Hematopoietic multipotent progenitor cell treated with erythropoietin and hydrocortisone succinate and interleukin-3 and kit ligand, for 17 days (in vitro differentiated cells): ENCODE results near the gene MLLT3.

ENCODE experiments used
- DNase-seq: peaks from one replicate; pipeline ENCODE4 v3.0.0-alpha.2; 2015; ENCODE audit warnings: low spot score

MLLT3 gene

DNA sequence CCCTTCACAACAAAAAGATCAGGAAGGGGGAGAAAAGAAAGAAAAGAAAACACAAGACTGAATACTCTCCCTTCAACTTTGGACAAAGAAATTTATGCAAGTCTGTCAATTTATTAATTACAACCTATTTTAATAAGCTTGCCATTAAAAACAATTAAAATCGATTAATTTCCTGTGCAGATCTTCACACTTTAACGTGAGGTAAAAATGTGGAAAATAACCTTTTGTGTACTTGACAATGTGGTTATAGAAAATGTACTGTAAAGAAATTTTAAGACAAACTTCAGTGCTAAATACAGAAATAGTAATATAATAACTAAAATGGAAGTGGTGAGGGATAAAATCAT, 2.7 kb upstream of the MLLT3 start:
- DNase-seq = no peak

- DNase-seq = peak; percentile 67
Observed at GRCh38 chr9:20624201-20625002, 2.1 kb upstream of the MLLT3 start.

DNA sequence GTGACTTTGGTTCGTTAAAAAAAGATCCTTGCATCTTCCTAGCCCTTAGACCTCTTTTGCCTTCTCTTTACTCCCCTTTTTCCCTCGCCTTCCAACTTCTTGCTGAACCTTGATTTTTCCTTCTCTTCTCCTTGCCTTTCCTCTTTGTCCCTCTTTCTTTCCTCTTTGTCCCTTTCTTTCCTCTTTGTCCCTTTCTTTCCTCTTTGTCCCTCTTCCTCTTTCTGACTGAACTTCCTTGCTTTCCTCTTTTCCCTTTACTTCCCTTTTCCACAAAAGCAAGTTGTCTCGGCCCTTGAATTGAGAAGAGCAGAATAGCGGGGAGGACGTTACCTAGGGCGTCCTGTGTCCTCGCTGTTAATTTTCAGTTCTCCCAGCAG, 1.4 kb upstream of the MLLT3 start:
- DNase-seq = no peak

GRCh38 chr9:20623021-20623747, 885 bp upstream of the MLLT3 start:
- peak; percentile 15 for DNase-seq

- DNase-seq = peak; percentile 23
Observed at GRCh38 chr9:20621471-20622329, 599 bp downstream of the MLLT3 start.

DNA sequence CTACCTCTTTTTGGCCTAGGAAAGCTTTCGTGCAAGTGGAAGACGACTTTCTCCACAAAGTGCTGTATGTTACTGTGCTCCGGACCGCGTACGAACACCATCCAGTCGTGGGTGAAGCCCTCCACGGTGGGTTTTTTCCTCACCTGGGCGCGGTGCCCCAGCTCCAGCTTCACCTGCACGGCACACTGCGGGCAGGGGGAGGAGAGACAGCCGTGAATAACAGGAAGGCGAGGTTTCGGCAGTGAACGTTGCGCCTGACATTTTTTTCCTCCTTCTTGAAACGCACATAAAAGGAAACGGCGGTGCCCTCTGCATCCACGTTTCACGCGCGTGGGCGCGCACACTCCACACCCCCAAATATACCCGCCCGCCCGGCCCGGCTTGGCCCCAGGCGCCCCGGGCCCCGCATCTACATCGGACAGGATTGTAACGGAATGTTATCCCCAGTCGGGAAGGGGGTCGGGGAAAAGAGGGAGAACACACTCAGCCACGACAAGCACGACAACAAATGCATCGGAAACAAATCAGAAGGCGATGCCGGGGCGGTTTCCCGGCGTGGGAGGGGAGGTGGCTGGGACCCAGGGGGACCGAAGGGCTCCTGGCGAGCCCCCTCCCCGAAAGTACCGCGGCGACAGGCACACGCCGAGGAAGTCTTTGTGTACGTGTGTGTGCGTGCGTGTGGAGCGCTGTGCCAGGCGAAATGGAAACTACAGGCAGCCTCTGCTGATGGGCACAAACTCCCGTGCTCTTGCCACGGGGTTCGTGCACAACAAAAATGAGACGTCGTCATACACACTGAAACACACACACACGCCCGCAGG, 1.4 kb downstream of the MLLT3 start:
- DNase-seq = no peak

- DNase-seq = no peak
Observed at GRCh38 chr9:20619487-20620200, 2.7 kb downstream of the MLLT3 start.

GRCh38 chr9:20618361-20618802, 3.9 kb downstream of the MLLT3 start:
- DNase-seq = no peak

DNA sequence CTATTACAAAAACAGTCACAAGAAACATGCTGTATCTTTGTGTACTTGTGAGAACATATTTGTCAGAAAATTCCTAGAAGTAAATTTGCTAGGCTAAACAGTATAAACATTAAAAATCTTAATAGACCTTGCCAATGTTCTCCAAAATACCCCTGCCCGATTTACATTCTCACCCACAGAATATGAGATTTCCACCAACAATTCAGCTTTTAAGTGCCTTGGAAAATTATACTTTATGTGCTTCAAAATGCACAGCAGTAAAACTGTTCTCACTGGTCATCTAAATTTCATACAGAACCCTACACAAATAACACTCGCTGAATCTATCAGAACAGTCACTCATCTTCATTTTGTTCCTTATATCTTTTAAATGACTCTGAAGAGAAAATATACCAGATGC, 5.5 kb downstream of the MLLT3 start:
- no peak for DNase-seq

- DNase-seq = no peak
Observed at GRCh38 chr9:20614602-20615216, 7.6 kb downstream of the MLLT3 start.

DNA sequence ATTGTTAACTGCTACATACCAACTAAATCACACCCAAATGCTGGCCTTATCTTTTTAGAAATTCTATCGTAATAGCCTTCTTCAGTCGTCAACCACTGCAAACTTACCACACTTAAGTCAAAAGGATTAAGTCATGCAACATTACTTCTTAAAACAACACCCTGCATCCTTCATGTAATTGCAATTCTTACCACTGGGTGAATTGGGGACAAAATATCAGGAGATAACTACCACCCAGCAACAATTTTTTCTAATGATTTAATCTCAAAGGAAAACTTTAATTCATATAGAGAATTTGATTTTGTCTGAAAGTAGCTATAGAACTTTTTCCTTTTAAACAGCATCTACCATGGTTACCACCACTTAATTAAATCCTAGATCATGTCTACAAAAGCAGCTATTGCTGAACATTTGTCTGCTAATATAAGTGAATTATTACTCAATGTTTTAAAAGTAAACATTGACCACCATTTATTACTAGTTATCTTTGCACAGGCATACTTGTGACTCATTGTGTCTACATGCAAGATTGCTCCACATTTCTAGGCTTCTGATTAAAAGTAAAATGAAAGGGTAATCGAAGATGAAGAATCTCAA, 10.5 kb downstream of the MLLT3 start:
- DNase-seq = no peak

GRCh38 chr9:20610591-20610990, 11.7 kb downstream of the MLLT3 start:
- DNase-seq = no peak

- DNase-seq = no peak
Observed at GRCh38 chr9:20608582-20608981, 13.7 kb downstream of the MLLT3 start.

DNA sequence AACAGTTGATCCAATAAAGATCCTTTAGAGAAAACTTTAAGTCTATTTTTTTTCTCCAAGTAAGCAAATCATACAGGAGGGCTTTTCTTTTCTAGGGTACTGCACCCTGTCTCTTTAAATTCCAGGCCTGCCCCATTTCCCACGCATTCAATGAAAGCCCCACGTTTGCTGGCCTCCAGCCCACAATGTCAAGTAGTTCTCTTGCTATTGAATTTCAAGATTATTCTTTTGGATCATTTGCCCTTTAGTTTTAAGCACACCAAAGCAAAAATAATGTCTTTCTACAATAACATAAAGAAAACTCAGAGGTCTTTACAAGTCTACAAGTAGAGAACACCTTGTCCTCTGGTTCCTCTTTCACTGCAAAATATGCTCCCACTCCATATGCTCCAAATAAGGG, 15.6 kb downstream of the MLLT3 start:
- no peak for DNase-seq

DNA sequence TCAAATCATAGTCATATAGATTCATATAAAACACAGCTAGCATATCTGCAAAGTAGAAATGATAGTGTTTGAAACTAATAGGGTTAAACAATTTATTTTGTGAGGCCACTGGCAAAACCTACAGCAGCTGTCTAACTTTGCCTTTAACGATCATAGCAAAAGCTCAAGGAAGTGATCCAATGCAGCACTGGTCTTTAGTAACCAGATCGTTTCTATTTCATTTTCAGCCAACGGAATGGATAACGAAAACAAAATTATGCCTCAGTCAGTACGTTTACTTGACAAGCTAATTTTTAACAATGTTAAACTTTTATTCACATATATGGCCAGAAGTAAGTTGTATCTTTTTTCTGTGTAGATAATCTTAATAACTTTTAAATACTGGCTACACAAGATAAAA, 17.7 kb downstream of the MLLT3 start:
- no peak for DNase-seq

GRCh38 chr9:20603524-20604268, 18.6 kb downstream of the MLLT3 start:
- DNase-seq = no peak

DNA sequence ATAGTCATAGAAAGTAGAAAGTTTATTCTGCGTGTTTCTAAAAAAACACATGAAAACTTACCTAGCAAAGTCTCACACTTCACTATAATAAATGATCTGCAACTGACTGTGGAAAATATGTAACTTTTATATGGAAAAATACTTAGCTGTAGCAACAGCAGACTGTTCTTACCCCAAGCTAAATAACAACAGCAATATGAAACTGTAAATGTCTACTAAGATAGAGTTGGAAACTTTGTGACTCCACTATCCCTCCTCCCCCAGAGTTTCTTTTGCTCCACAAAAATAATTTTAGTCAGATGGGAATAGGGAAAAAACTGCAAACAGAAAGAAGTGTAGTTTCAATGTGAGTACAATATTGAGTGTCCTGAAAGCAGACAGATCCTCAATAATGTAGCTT, 21.0 kb downstream of the MLLT3 start:
- DNase-seq = no peak

DNA sequence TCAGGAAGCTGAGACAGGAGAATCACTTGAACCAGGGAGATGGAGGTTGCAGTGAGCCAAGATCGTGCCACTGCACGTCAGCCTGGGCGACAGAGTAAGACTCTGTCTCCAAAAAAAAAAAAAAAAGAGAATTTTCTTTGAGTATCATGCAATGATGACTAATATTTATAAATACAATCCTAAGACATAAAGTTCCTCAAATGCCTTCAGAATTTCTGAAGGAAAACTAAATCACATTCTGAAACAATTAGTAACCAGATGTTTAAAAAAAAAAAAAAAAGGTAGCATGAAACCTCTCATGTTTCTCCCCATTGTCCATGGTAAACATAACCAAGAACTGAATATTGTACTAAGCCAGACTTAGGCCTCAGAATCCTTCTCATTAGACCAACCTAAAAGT, 23.1 kb downstream of the MLLT3 start:
- no peak for DNase-seq

DNA sequence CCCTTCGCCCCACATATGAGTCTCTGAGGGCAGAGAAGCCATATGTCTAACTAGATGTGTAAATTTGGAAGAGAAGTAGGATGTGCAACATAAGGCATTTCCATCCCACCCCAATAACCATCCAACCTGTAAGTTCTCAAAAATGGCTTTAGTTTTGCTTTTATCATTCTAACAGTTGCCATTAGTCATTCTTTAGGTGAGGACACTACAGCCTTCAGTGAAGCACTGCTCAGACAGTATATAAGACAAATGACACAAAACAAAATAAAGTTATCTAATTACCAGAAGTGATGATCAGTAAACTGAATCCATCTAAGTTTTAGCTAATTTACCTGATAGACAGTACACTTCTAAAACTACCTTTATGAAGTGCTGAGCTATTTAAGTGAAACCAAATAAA, 23.9 kb downstream of the MLLT3 start:
- no peak for DNase-seq

GRCh38 chr9:20597862-20598261, 24.4 kb downstream of the MLLT3 start:
- DNase-seq = no peak
